Stimulated activated CD4-positive, alpha-beta T cell treated with anti-CD3 and anti-CD28 coated beads, TNF-alpha, amount 100 ng/mL, for 4 hours (primary cell): ENCODE measurements around the gene EXOC3L1.

ENCODE experiments used
- DNase-seq, 3 experiments: peaks; one replicate each; pipeline ENCODE4 v3.0.0-alpha.2; 2020; ENCODE audit warnings: low read depth in 3 of 3

Gene EXOC3L1

DNA sequence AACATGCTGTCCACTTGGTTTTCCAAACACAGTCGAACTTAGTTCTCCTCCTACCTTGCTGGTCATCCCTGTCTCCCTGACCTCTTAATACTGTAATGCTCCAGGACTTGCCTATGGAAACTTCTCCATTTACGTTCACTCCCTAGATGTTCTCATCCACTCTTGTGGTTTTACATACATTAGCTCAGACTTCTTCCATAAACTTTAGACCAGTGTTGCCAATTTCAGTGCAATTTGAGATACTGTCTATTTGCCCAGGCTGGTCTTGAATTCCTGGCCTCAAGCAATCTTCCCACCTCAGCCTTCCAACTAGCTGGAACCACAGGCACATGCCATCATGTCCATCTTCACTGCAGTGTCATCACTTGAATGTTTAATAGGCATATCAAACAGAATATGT is 7.6 kb downstream of the EXOC3L1 start:
- no peak for DNase-seq

DNA sequence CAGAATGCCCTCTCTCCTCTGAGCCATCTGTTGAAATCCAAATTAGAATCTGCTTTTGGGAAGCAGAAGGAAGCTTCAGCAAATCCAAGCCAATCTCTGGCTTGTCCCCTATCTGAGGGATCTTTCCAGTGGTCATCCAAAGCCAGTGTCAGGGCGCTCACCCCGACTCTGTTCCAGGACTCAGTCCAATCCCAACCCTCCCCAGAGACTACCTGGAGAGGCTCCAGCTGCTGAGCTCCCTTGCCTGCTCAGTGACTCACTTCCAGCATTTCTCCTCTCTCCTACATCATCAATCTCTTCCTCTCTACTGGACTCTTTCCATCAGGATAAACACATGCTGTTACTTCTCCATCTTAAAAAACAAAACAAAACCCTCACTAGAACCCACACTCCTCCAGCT is 8.6 kb downstream of the EXOC3L1 start:
- DNase-seq = no peak

DNA sequence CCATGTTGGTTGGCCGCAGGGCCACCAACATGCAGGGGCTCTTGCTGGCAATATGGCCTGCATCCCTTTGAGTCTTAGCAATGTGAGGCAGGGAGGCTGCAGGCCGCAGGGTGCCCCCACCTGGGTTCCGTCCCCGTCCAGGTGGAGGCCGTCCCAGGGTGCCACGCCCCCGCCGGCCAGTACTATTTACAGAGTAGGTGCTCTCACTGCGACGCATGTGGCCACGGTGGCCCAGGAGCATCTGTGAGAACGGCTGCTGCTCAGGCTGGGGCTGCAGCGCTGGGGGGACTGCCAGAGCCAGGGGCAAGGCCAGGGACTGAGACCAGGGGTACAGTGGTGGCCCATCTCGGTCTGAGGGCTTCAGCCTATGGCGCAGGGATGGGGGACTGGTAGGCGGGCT is 9.8 kb downstream of the EXOC3L1 start:
- DNase-seq = no peak

DNA sequence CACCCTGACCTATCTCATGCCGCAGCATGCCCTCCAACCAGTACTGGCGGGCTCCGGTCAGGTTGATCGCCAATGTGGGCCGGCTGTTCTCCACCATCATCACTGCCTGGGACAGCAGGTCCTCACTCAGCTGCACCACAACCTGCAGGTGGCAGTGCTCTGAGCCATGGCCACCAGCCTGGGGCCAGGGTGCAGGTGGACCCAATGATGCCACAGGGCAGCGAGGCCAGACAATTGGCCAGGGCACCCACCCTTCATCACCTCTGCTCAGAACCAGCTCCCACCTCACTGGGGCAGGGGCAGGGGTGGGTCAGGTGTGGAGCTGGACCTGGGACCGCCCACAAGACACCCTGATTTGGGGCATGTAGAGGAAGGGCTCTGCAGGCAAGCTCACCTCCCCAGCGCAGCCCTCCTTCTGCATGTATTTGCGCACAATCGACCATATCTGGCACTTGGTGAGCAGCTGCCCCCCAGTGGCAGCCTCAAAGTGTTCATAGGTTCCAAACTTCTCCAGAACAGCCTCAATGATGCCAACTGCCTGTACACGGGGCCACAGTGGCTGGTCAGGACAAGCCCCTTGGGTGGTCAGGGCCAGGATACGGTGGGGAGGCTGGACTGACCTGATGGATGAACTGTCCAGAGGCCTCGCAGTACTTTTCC is 10.4 kb downstream of the EXOC3L1 start:
- no peak for DNase-seq

DNA sequence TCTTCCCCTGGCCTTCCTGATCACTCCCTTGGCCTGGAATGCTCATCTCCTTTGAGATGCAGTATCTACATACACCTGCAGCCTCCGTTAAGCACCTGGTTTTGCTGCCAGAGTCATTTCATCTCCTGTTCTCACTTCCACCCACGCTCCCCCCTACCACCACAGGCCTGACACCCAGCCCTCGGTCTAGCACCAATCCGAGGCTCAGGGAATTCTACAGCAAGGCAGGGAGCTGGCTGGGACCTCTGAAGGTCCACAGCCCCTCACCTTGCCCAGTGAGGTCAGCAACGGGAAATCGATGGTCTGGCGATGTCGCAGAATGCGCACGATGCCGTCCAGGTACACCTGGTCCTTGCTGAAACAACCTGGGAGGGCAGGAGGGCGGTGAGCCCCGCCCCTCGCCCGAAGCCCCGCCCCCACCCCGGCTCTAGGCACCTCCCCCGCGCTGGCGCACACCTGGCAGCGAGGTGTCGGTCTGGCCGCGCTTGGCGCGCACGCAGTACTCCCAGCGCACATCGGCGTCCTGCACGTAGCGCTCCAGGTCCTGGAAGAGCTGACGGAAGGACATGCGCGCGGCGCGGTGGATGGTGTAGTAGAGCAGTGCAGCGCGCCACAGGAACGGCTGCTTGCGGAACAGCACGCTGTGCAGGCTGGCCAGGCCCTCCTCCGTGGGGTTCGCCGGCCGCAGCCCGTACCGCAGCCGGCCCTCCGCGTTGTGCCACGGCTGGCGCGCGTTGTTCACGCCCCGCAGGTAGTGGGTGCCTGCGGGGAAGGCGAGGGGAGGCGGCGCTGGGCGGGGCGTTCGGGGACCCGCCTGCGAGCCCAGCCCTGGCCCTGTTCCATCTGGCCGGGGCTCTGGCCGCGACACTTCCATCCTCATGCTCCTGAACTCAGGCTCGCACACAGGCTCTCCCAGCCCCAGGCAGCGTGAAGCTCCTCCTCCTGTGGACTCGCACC is 11.9 kb downstream of the EXOC3L1 start:
- DNase-seq = no peak

DNA sequence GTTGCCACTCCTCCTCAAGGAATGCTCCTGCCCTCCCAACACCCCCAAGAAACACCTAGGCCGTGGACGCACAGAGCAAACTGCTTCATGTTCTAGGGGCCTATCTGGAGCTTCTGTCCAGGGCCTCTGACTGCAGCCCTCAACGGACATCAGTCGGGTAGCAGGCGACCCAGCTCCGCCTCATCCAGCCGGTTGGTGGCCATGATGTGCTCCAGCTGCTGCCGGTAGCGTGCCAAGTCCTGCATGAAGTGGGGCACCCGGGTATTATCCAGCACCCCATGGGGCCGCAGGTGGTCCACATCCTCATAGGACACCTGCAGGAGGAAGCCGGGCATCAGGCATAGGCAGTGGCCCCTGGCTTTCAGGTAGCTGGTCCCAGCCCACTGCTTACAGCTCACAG is 13.3 kb downstream of the EXOC3L1 start:
- DNase-seq = no peak

DNA sequence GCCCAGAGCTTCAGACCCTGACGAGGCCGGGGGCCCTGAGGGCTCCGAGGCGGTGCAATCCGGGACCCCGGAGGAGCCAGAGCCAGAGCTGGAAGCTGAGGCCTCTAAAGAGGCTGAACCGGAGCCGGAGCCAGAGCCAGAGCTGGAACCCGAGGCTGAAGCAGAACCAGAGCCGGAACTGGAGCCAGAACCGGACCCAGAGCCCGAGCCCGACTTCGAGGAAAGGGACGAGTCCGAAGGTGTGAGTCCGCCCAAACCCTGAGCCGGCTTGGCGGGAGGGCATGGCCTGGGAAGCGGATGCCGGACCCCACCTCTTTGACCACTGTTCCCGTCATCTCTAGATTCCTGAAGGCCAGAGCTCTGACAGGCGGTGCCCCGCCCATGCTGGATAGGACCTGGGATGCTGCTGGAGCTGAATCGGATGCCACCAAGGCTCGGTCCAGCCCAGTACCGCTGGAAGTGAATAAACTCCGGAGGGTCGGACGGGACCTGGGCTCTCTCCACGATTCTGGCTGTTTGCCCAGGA is 15.2 kb downstream of the EXOC3L1 start:
- DNase-seq = no peak

DNA sequence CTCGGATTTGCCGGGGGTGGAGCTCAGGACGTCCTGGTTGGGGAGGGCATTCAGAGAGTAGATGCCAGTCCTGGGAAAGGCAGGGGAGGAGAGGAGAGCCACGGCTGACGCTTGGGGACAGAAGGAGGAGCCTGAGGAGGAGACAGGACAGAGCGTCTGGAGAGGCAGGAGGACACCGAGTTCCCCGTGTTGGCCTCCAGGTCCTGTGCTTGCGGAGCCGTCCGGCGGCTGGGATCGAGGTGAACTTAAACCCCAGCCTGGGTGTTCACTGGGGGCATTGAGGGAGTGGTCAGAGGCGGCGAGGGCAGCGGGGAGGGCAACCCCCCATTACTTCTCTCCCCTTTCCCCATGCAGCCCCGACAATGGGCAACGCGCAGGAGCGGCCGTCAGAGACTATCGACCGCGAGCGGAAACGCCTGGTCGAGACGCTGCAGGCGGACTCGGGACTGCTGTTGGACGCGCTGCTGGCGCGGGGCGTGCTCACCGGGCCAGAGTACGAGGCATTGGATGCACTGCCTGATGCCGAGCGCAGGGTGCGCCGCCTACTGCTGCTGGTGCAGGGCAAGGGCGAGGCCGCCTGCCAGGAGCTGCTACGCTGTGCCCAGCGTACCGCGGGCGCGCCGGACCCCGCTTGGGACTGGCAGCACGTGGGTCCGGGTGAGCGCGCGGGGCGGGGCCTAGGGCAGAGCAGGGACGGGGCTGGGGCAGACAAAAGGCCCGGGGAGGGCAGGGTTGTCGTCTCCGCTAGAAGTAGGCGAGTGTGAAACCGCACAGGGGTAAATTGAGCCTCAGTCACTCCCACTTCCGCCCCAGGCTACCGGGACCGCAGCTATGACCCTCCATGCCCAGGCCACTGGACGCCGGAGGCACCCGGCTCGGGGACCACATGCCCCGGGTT is 15.9 kb downstream of the EXOC3L1 start:
- peak in 1 of 3 experiments; percentile 41 for DNase-seq

DNA sequence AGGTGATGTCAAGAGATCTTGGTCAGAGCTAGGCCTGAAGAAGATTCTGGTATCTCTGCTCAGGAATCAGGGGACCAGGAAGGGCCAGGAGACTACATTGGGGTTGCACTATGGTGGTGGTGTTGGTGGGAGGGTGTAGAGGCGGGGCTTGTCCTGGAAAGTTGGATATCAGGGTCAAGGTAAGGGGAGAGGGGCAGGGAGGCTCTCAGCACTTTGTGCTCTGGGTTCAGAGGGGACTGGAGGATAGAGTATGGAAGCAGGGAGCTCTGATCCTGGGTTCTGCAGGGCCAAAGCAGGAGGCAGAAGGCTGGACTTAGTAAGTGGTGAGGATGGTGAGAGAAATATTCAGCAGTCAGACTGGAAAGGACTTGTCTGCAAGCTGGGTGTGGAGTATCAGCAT is 16.6 kb downstream of the EXOC3L1 start:
- no peak for DNase-seq

DNA sequence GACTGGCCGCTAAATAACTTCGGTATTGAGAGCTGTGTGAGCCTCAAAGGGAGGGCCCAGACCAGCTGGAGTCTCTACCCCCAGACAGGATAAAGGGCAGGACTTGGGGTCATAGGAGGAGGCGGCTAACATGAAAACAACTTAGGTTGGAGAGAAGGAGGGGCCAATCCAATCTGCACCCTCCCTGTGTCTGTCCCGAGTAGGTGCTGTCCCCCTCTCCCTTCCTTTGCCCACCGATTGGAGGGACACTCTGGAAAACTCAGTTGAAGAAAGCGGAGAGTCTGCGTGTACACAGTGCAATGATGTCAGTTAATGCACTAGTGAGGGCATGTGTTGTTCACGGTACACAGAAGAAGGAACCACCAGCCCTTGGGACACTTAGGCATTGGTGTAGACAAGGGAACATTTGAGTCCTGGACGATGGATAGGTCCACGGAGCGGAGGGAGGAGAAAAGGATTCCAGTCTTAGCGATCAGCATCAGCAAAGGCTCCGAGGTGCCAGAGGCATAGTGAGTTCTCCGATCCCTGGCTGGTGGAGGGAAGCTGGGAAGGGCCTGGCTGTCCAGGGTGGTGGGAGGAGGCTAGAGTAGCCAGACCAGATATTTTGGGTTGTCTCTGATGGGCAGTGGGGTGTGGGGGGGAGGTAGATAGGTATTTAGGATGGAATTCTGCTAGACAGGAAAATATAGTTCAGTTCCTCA is 18.8 kb downstream of the EXOC3L1 start:
- DNase-seq = no peak

DNA sequence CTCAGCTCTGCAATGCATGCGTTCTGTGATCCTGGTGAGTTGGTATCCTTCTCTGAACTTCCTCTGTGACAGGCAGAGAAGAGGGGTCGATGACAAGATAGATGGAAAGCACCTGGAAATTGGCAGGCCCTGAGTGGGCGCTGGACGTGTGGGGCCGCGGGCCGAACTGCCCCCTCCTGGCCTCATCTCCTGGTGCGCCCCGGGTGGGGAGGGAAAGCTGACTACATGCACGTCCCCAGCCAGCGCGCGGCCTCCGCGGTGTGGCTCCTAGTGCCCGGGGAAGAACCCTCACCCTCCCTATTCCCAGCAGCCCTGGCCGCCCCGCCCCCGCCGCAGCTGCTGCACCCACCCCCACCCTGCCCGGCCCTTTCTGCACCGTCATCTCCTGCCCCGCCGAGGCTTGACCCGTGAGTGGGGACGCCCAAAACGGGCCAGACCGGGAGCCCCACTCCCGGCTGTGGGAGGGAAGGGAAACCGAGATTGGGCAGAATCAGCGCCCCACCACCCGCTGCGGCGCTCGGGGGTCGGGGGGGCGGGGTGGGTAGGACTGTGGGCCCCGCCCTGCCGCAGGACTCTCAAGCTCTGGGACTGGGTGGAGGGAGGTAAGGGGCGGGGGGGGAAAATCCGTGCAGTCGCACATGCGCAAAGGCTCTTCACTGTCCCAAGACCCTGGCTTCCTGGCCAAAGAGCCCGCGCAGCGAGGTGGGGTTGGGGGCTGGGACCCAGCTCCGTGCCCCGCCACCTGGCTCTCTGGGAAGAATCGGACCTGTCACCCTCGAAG is 19.6 kb downstream of the EXOC3L1 start, which contains the start of gene NOL3:
NOL3 (plus strand) TSS at position 371 of the 781 bp plus-strand sequence.
- no peak for DNase-seq

DNA sequence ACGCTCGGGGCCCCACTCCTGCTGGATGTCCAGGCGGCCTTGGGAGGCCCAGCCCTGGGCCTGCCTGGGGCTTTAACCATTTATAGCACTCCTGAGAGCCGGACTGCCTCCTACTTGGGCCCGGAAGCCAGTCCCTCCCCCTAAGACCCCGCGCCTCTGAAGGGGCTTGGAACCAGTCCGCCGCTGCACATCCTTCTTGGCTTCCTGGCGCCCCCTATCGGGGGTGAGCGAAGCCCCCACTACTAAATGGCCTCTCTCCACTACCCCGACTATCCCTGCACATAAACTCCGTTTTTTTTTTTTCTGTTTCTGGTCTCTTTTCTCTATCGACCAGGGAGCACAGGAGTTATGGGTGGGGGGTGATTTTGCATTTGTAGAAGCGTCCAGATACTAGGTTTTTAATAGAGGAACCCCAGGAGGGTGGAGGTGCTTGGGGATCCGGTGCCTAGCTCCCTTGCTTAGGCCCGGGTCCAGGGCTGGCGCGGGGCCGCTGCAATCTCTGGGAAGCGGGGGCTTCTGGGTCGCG is 20.2 kb downstream of the EXOC3L1 start:
- DNase-seq = no peak

DNA sequence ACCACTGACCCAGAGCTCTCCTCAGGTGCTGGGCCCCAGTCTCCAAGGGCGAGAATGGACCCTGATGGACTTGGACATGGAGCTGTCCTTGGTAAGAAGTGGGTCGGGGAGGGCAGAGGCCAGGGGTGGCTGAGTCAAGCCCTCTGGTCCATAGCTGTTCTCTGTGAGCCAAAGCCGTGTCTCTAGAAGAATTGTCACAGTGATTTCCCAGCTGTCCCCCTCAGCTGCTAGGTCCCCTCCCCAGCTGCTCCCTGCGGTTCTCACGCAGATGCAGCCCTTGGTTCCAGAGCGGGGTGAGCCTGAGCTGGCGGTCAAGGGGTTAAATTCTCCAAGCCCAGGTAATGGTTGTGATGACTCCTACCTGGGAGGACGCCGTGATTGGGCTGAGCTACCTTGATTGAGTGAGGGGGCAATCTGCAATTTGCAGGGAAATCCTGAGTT is 20.9 kb downstream of the EXOC3L1 start:
- DNase-seq = no peak

DNA sequence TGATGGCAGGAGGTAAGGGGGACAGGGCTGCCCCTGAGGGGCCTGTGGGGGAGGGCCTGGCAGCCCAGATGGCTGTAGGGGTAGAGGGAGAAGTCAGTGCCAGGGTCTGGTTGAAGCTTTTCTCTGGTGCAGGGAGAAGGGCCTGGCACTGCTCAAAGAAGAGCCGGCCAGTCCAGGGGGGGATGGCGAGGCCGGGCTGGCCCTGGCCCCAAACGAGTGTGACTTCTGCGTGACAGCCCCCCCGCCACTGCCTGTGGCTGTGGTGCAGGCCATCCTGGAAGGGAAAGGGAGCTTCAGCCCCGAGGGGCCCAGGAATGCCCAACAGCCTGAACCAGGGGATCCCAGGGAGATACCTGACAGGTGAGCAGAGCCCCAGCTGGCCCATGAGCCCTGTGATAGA is 22.3 kb downstream of the EXOC3L1 start:
- no peak for DNase-seq

DNA sequence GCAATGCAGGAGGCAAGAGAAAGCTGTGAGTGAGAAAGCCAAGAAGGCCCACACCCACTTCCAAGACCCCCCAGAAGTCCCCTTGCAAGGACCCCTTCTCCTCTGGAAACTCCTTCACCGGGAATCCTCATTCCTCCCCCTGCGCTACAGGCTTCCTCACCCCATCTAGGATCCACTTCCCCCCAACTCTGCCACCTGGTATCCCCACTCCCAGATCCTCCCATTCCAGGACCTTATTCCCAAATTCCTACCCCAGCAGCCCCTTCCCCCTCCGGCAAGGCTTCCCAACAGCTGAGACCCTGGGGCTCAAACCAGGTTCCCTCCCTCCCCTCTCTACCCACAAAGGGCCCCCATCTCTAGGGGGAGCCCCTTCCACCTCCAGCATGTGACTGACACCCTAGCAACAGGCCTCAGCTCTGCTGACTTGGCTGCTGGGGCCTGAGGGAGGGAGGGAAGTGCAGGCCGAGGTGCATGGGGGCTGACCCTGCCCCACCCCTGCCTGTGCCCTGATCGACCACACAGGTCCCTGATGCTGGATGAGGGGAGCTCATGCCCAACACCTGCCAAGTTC is 23.3 kb downstream of the EXOC3L1 start:
- DNase-seq = no peak

DNA sequence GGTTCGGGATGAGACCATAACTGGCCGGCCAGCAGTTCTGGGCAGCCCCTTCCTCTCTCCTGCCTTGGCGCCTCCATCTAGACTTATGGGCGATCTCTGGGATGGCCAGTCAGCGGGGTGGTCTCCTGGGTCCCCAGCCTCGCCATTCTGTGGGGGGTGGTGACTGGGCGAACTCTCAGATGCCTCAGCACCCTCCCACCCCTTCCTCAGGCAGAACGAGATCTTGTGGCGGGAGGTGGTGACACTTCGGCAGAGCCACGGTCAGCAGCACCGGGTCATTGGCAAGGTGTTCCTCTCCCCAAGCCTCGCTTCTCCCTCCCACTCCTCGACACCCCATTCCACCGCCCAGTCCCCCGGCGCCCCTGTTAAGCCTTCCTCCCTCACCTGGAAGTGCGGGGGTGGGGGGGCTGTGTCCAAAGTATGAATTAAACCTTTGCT is 23.8 kb downstream of the EXOC3L1 start:
- DNase-seq = no peak

DNA sequence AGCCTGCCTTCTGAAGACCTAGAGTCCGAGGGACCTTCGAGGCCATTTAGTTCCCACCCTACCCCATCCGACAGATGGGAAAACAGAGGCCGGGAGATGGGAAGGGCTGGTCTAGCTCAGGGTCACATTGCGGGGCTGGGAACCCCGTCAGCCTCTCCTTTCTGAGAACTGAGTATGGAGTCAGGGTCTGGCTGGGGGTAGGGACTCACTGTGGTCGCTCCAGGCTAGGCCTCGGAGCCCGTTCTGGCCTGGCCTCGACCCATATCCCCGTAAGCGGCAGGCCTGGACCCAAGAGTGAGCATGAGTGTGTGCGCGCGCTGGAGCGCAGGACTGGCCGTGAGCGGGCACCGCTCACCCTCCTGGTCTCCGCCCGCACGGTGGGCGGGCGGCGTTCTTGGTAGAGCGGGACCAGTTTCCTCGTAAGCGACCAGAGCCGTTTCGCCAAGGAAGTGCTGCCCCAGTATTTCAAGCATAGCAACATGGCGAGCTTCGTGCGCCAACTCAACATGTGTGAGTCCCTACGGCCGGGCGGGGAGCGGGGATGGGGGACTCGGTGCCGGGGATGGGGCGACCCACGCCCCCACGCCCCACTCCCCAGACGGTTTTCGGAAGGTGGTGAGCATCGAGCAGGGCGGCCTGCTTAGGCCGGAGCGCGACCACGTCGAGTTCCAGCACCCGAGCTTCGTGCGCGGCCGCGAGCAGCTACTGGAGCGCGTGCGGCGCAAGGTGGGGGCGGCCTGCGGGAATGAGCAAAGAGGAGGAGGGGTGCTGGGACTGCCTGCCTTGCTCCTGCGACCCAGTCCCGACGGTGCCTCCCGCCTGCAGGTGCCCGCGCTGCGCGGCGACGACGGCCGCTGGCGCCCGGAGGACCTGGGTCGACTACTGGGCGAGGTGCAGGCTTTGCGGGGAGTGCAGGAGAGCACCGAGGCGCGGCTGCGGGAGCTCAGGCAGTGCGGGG is 24.5 kb downstream of the EXOC3L1 start:
- DNase-seq = no peak

DNA sequence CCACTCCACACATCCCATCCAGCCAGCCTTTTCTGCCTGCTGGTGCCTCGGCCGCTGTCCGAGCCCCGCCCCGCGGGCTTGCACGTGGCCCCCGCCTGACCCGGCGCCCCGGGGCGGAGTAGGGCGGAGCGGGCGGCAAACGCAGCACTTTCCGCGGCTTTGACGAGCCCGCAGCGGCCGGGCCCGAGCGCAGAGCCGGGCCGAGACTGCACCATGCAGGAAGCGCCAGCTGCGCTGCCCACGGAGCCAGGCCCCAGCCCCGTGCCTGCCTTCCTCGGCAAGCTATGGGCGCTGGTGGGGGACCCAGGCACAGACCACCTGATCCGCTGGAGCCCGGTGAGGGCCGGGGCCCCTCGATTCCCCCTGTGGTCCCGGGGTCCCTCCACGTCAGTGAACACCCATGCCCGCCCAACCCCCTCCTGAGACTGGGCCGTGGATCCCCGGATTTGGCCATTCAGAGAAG is 25.3 kb downstream of the EXOC3L1 start, which contains the start of gene HSF4:
HSF4 (plus strand) TSS at position 147 of the 463 bp plus-strand sequence; CDS start at position 214, 67 bp downstream.
- no peak for DNase-seq
